Measurements from ENCODE around the gene THBS1.

DNA sequence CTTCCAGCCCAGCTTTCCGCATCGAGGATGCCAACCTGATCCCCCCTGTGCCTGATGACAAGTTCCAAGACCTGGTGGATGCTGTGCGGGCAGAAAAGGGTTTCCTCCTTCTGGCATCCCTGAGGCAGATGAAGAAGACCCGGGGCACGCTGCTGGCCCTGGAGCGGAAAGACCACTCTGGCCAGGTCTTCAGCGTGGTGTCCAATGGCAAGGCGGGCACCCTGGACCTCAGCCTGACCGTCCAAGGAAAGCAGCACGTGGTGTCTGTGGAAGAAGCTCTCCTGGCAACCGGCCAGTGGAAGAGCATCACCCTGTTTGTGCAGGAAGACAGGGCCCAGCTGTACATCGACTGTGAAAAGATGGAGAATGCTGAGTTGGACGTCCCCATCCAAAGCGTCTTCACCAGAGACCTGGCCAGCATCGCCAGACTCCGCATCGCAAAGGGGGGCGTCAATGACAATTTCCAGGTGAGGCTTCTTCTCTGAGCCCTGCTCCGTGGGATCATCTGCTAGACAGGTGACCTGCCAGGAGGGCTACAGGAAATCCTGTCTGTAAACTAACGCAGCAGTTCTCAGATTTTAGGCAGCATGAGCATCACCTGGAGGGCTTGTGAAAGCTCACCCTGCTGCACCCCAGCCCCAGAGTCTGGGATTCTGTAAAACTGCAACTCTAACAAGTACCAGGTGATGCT, 1.6 kb downstream of the THBS1 start:
- TF ChIP-seq, protein P1, sequence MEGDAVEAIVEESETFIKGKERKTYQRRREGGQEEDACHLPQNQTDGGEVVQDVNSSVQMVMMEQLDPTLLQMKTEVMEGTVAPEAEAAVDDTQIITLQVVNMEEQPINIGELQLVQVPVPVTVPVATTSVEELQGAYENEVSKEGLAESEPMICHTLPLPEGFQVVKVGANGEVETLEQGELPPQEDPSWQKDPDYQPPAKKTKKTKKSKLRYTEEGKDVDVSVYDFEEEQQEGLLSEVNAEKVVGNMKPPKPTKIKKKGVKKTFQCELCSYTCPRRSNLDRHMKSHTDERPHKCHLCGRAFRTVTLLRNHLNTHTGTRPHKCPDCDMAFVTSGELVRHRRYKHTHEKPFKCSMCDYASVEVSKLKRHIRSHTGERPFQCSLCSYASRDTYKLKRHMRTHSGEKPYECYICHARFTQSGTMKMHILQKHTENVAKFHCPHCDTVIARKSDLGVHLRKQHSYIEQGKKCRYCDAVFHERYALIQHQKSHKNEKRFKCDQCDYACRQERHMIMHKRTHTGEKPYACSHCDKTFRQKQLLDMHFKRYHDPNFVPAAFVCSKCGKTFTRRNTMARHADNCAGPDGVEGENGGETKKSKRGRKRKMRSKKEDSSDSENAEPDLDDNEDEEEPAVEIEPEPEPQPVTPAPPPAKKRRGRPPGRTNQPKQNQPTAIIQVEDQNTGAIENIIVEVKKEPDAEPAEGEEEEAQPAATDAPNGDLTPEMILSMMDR (IDR thresholded peaks at IDR 0.05; ENCODE audit: poor library complexity): no peak
- no peak for TF ChIP-seq EZH2 (IDR thresholded peaks at IDR 0.05; ENCODE audit: borderline replicate concordance)
- TF ChIP-seq EZH2phosphoT487 (IDR thresholded peaks at IDR 0.05; ENCODE audit: low read depth, severe bottlenecking, unreplicated experiment): no peak
